HTR-8/SVneo (cell line): ENCODE data around the gene ODF4.
A peak's percentile ranks its signal among the peaks of the same experiment; 100 is the strongest.
"Not testable (repeated sequence)": the region's sequence is repeated elsewhere in the genome, so short reads cannot be mapped to it uniquely, and the experiment has no call there.

Experiments
- DNase-seq: peaks from one replicate; pipeline ENCODE4 v3.0.0; 2011; ENCODE audit warnings: low spot score, mixed read lengths; ENCODE audit not compliant: insufficient read length
- FAIRE-seq: peaks from 2 replicates; lab custom pipeline; 2011; peaks lifted over from hg19 to GRCh38; lab: Jason Lieb, UNC

The ODF4 gene

DNA sequence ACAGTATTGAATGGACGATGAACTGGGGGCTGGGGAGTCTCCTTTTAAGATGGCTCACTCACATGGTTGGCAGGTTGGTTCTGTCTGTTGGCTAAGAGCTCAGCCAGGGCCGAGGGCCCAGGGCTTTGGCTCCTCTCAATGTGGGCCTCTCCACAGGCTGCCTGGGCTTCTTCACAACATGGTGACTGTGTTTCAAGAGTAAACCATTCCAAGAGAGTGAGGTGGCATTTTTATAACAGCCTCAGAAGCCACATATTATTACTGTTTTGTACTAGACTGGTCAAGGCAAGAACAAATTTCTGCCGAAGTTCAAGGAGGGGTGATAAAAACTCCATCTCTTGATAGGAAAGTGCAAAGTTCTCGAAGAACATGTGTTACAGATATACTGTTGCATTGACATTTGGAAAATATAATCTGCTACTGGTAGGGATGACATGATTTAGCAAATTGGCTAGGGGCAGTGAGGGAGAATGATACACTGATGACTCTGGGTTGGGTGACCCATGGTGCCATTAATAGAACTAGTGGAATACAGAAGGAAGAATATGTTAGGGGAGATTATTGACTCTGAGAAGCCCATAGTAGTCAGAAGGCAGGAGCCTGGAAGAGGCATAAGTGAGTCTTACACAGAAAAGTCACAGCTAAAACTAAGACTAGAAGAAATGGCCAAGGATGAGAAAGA is 23.2 kb downstream of the ODF4 start:
- DNase-seq (no peak), FAIRE-seq (no peak)

DNA sequence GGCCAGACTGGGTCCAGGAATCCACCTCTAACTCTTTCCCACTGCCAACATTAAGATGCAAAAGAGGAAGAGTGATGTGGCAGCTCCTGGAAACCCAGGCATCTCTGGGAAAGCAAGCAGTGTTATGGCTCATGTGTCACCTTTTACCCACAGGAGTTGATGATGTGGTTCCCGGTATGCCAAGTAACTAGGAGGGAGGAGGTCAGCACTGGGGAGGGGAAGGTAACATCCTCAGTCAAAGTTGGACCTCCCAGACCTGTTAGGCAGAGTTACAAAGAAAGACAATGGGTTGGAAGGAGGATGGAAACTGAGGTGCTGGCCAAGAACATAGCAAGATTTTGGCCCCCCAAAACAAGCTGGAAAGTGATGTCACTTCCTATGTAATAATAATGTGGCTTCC is 25.5 kb downstream of the ODF4 start:
- peak; percentile 66 for FAIRE-seq
- no peak for DNase-seq

DNA sequence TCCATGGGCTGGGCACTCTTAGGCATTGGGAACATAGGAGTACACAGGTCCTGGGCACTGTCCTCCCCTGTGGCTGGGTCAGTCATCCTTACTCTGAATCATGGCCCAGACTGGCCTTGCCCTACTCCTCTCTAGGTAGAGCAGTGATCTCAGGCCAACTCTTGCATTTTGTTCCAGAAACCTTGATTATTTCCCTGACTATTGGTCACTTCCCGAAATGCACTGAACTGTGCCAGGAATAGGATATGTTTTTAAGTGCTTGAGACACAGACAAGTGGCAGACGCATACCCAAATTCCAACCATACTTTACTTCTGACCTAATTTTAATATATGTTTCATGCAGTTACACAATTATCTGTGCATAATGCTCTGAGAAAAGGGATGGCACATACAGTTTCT is 26.6 kb downstream of the ODF4 start:
- peak; percentile 82 for FAIRE-seq
- peak; percentile 70 for DNase-seq

DNA sequence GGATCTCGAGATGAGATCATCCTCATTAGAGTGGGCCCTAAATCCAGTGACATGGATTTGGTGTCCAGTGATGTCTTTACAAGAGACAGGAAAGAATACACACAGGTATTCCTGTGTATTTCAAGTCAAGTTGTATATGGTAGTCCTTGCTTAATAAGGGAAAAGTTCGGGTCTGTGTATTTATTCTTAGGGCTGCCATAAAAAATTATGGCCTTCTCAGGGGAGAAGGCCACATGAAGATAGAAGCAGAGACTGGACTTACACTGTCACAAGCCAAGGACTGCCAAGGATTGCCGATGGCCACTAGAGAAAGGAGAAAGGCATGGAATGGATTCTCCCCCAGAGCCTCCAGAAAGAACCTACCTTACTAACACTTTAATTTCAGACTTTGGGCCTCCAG is 28.6 kb downstream of the ODF4 start:
- DNase-seq: no peak
- FAIRE-seq: no peak

DNA sequence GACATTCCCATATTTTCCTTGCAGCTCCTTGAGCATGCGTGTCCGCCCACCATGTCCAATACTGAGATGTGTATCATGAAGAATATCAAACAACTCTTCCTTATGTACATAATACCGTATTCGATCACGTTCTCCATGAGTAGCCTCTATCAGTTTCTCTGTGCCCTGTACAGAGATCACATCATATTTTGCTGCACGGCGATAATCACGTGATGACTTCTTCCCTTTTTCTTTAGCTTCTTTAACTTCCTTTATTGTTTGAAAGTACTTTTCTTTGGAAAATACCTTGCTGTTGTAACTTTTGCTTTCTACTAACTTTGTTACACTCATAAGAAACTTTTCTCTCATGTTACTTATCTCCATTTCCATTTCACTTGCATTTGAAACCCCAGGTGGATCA is 30.3 kb downstream of the ODF4 start:
- FAIRE-seq (no peak), DNase-seq (no peak)

DNA sequence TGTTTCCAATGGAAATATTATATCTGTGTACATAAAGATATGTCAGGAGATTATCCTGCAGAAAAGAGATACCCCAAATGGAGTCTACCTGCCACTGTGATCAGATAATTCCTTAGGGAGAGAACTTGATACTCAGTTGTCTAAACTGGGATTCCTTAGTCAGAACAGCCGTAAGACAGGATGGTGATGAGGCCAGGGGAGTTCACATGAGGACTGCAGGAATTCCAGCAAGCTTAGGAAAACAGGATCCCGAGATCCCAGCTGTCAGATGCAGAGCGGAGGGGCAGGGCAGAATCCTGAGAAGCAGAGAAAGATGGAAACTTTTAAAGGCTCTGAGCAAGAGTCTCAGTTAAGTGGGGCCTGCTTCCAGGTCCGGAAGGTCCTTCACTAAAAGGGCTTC is 32.1 kb downstream of the ODF4 start:
- DNase-seq: no peak

DNA sequence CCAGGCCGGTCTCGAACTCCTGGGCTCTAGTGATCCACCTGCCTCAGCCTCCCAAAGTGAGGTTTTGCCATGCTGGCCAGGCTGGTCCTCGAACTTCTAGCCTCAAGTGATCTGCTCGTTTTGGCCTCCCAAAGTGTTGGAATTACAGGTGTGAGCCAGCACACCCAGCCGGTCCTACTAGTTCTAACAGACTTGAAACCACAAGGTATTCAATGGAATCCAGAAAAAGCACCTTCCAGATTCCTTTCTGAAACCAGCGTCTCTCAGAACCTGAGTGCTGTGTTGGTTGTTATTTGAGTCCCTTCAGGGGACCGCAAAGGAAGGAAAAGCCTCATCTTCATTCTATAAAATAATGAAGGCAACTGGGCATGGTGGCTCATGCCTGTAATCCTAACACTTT is 32.8 kb downstream of the ODF4 start:
- no peak for DNase-seq

More for the DNA sequence above, 32.1 kb downstream of the ODF4 start:
- no peak for FAIRE-seq

DNA sequence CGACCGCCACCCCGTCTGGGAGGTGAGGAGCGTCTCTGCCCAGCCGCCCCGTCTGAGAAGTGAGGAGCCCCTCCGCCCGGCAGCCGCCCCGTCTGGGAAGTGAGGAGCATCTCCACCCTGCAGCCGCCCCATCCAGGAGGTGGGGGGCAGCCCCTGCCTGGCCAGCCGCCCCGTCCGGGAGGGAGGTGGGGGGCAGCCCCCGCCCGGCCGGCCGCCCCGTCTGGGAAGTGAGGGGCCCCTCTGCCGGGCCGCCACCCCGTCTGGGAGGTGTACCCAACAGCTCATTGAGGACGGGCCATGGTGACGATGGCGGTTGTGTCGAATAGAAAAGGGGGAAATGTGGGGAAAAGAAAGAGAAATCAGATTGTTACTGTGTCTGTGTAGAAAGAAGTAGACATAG is 34.2 kb downstream of the ODF4 start:
- DNase-seq, FAIRE-seq: not testable (repeated sequence)

More for the DNA sequence above, 32.8 kb downstream of the ODF4 start:
- no peak for FAIRE-seq

DNA sequence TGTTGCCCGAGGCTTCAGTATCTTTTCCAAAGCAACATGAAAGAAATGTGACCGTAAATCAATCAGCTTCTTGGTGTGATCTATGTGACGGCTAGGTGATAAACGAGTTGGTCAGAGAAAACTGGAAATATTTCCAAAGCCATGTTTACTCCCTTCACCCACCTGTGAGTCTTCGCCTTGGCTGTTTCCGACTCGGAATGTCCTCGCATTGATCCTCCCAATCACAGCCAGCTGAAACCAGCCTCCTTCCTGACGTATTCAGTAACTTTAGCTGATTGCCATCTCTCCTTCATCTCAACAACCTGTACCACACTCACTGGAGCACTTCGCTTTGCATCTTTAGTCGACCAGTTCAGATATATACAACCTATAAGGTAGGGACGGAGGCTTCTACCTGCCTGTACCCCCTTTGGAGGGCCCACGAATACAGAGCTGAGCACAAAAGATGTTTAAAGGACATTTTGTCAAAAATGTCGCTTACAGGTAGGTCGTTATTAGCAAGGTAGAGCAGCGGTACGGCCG is 36.2 kb downstream of the ODF4 start:
- no peak for FAIRE-seq

DNA sequence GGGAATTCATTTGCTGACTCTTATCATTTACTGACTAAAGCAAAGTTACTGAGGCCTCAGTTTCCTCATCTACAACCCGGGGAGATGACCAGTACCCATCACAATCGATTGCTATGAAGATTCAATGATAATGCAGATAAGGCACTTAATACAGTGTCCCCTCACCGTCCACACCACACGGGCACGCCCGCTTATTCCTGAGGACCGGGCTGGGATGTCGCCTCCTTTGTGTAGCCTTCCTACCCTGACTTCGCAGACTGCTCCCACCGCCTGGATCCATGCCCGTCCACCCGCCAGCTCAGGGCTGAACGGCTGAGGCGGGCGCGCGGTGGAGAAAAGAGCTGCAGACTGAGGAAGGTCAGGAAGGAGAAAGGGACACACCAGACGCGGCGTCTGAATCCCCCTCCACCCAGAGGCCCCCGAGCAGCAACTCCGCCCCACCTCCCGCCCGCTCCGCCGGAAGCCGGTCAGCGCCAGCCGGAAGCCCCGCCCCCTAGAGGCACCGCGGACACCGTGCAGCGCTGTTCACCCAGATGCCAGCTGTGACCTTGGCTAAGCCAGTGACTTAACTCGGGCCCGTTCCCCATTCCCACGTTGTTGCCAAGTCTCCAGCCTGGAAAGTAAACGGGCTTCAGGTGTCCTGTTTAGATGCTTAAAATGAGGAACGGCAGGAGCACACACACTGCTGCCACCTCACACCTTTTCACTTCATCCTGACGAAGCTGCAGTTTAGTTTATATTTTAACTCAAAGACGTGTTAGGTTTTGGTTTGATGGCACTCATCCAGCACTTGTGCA is 36.8 kb downstream of the ODF4 start, which contains the start of gene KRABD2:
Gene KRABD2, minus strand, starts transcription at position 434 of the 797 bp plus-strand sequence.
- DNase-seq: peak; percentile 96
- FAIRE-seq: peak; percentile 96

More for the DNA sequence above, 36.2 kb downstream of the ODF4 start:
- DNase-seq: no peak

DNA sequence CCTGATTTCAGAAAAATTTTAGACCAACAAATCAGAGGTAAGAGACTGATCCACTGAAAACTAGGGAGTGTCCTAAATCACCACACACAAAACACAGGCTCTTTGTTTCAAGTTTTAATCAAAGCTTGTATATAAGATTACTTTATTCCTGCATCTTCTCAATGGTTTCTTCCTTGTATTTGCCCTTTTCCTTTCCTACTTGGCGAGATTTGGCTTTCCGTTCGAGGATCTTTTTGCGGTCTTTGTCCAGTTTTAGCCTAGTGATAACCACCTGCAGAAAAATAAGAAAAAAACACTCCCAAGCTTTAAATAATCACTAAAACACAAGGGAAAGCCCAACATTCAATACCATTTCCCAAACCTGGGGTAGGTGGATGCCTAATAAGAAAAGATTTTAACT is 37.8 kb downstream of the ODF4 start:
- FAIRE-seq (no peak), DNase-seq (no peak)

DNA sequence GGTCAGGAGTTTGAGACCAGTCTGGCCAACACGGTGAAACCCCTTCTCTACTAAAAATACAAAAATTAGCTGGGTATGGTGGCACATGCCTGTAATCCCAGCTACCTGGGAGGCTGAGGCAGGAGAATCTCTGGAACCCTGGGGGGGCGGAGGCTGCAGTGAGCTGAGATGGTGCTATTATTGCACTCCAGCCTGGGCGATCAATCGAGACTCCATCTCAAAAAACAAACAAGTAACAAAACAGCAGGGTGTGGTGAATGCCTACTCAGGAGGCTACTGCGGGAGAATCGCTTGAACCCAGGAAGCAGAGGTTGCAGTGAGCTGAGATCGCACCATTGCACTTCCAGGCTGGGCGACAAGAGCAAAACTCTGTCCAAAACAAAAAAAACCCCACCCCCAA is 38.5 kb downstream of the ODF4 start:
- not testable (repeated sequence) for FAIRE-seq, DNase-seq

DNA sequence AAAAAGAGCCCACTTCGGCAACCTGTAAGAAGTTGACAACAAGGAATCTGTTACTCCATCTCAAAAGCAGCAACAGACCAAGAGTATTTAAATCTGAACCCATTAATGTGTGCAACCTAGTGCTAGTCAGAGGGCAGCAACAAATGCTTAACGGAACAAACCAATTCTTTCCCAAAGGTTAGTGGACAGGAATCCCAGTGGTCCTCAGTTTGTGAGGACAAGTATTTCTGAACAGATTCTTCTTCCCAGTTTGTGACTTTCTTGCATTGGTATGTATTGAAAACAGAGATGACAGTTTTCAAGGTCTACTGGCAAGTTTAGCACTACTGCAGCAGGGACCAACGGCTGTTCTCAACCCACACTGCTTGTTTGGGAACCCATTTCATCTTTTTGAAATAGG is 40.4 kb downstream of the ODF4 start:
- DNase-seq: no peak

DNA sequence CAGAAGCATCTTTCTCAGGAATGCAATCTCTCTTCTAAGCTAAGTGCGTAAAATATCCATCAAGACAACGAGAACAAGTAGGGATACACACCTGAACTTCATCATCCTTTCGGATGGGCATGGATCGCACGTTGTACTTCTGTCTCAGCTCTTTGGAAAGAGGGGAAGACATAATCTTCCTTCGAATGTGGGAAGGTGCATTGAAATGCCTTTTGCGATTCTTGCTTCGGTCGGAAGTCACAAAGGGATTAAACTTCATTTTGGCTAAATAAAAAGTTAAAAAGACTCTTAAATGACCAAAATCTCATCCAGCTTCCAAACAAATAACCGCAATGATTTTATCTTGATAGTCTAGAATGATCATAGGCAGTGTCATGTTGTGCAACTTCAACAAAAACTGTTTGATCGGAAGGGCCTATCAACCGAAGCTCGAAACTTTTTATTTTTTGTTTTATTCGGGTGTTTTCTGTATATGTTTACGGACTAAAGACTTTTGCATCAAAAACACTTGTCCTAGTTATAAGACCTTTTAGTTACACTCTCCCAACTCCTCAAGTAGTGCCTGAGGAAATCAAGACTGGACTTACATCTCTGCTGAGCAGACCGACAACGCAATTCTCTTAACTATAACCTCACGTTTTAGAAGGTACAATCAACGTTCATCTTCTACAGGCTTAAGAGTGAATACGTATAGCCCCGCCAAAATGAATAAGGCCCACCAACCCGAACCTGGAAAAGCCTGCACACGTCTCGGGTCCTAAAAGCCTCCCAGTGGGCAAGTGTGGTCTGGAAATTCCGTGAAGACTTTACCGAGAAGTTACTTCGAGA is 42.6 kb downstream of the ODF4 start:
- FAIRE-seq (peak; percentile 13), DNase-seq (no peak)

More for the DNA sequence above, 40.4 kb downstream of the ODF4 start:
- no peak for FAIRE-seq

DNA sequence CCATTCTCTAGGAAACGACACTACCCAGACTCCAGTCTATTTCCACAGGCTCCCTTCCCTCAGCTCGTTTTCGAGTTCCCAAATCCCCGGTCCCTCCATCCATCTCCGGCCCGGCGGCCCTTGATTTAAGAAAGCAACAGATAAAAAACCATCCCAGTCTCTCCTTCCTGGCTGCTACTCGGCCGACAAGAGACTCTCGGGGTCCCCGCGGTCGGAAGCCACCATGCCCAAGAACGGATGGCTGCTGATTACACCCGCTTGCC is 43.2 kb downstream of the ODF4 start:
- DNase-seq: no peak
- FAIRE-seq: no peak

DNA sequence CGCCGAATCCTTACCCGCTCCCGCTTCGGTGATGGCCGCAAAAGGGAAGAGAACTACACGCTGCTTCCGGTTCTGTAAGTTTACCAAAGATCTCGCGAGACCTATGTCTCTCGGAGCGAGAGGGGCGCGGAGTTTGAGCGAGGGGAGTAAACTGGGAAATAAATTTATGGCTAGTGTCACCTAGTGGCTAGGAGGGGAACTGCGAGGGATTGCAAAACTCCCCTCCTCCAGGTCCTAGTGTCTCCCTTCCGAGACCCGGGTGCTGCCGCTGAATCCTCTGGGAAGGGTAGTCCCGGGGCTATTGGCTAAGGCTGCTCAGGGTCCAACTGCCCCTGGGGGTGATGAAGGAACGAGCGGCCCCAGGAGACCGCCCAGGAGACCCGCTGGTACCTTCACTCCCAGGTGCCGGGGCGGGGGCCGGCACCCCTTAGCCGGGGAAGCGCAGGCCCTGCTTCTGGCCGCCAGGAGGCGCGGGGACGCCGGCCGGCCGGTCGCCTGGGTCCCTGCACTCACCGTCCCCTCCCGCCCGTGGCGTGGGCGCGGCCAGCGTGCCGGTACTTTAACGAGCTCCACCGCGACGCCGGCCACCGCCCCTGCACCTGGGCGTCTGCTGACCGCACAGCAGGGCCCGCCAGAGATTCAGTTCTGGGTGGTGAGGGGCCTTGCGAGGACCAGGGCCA is 43.6 kb downstream of the ODF4 start, which contains the start of gene RPL26:
Gene RPL26, minus strand, starts transcription at position 51 of the 680 bp plus-strand sequence. CDS start 883 bp downstream, outside the sequence.
- DNase-seq: peak; percentile 95
- FAIRE-seq: peak; percentile 84

DNA sequence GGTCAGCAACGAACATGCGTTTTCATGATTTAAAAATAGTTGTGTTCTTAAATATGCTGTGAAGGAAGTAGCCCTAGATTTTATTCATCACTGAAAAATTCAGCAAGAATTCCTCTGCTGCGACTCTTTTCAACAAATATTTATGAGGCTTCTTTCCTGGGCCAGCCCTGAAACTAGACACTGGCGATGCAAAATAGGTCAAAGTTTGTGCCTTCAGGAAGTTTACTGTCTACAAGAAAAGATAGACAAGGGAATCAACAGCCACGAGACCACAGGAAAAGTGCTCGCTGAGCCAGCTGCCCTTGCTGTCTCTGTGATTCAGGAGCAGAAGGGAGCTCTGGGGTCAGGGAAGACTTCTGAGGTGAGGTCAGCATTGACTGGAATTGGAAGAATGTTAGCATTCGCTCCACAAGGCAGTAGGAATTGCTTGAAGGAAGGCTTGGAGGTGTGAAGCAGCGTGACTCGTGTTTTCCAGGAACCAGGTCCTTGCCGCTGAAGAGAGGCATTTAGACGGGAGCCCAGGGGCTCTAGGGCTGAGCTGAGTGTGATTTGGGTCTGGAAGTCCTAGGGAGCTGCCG is 45.2 kb downstream of the ODF4 start:
- DNase-seq (peak; percentile 76), FAIRE-seq (no peak)

DNA sequence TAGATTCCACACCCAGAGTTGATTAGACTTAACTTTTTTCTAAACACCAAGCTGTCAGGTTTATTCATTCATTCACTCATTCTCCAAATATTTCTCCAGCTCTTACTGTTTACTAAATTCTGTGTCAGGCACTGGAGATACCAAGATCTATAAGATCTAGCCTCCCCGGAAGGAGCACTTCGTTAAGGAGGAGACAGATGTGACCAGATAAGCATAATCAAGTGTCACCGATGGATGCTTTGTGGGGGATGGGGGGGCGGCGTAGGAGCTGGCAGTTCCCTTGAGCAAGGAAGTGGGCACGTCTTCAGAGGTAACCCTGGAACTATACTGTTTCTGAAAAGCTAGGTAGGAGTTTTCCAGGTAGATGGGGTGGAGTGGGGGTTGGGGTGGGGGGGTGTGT is 47.2 kb downstream of the ODF4 start:
- FAIRE-seq (no peak), DNase-seq (no peak)

DNA sequence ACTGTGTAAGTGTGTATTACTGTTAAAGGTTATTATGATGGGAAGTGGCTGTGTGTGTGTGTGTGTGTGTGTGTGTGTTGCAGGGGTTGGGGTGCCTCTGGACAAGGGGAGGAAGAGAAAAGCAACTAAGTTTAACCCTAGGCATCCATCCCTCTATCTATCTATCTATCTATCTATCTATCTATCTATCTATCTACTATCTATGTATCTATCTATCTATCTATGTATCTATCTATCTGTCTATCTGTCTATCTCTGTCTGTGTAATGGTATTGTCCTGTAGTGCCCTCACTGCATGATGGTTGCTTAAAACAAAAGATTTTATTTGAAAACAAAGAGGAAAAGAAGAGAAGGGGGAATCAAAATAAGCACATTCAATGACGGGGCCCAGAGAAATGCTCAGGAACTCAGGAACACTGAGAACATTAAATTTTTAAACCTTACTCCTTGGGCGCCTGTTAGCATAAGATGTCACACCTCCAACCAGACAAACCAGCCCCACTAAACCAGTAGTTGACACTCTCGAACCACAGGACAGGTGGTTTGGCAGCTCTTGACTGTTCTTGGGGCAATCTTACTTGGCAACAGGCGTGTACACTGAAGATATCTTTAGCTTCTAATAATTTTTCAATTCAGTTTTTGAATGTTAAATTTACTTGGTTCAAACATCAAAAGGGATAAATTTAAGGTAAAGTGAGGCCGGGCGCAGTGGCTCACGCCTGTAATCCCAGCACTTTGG is 48.4 kb downstream of the ODF4 start:
- FAIRE-seq (no peak), DNase-seq (no peak)
